A549 (cell line): ENCODE results near the gene GADD45B.

Experiments used
- EHF ChIP-seq: fragments of 250-450 bp; sonication (Bioruptor Pico); IDR thresholded peaks from 2 replicates; pipeline ENCODE4 v1.5.0; 2020; ENCODE audit warnings: mild to moderate bottlenecking
- MAX ChIP-seq: IDR thresholded peaks from 2 replicates; pipeline ENCODE4 v1.6.1; 2012

- no peak for TF ChIP-seq EHF
- no peak for TF ChIP-seq MAX
Observed at GRCh38 chr19:2511991-2512390, 36.1 kb downstream of the GADD45B start.
